GM12873 (cell line): ENCODE results near the gene ATP5PB.

Source experiments
- CTCF ChIP-seq: IDR thresholded peaks from 2 replicates; pipeline ENCODE4 v1.5.1; 2012; ENCODE audit warnings: low read depth, mild to moderate bottlenecking, moderate library complexity, low read length, control low read depth; ENCODE audit not compliant: insufficient read depth; ENCODE audit errors: missing control alignments

Gene ATP5PB

GRCh38 chr1:111448482-111448917, 764 bp upstream of the ATP5PB start:
- no peak for TF ChIP-seq CTCF

- TF ChIP-seq CTCF: no peak
These were observed 396 bp downstream of the ATP5PB start for GRCh38 chr1:111449703-111450017.

GRCh38 chr1:111450185-111450584, 921 bp downstream of the ATP5PB start:
- TF ChIP-seq CTCF: no peak

GRCh38 chr1:111452581-111452980, 3.3 kb downstream of the ATP5PB start:
- no peak for TF ChIP-seq CTCF

- TF ChIP-seq CTCF: no peak
These were observed 4.4 kb downstream of the ATP5PB start for GRCh38 chr1:111453706-111454105.

GRCh38 chr1:111454859-111455641, 5.8 kb downstream of the ATP5PB start:
- no peak for TF ChIP-seq CTCF

- TF ChIP-seq CTCF: no peak
These were observed 6.4 kb downstream of the ATP5PB start for GRCh38 chr1:111455642-111456031.

GRCh38 chr1:111461765-111462164, 12.5 kb downstream of the ATP5PB start:
- TF ChIP-seq CTCF: no peak
